Caco-2 (cell line): ENCODE results near the gene EHBP1. TPM values are rescaled to one million over a fixed set of nuclear protein-coding genes. Genes with fewer than 3 reads are reported as not detected.

Source experiments
- BruUV-seq: library from RNA; stranded (reverse); fragments of 400-500 nt; replicated peaks from 2 replicates; lab custom pipeline; 2021; lab: Mats Ljungman, UMichigan
- CTCF ChIA-PET: fragments of 300-600 bp; sonication (Branson Sonifier 250); formaldehyde crosslinking; loops from one replicate; lab custom pipeline; 2022; ENCODE audit warnings: antibody characterized with exemption; lab: Charles Lee
- POLR2A ChIA-PET: fragments of 300-600 bp; sonication (Branson Sonifier 250); formaldehyde crosslinking; loops from one replicate; lab custom pipeline; 2022; ENCODE audit warnings: antibody characterized with exemption; lab: Charles Lee
- DNase-seq, 2 experiments: peaks; one replicate each; pipeline versions ENCODE4 v3.0.0 to v3.0.0-alpha.2; 2020 to 2022
- H3K27me3 ChIP-seq: replicated peaks from 2 replicates; pipeline ENCODE4 v1.6.0; 2011; ENCODE audit warnings: low read length; ENCODE audit not compliant: control insufficient read depth, insufficient read depth
- H3K36me3 ChIP-seq: 2 replicates; pipeline ENCODE4 v1.5.1; 2011; ENCODE audit warnings: low read length; ENCODE audit not compliant: control insufficient read depth, insufficient read depth
- H3K4me1 ChIP-seq: fragments of 250-450 bp; sonication (Bioruptor Pico); 2 replicates; pipeline ENCODE4 v1.5.1; 2020; ENCODE audit warnings: mild to moderate bottlenecking
- H3K4me3 ChIP-seq: 2 replicates; pipeline ENCODE4 v1.5.1; 2011; ENCODE audit warnings: low read depth, mild to moderate bottlenecking, control low read depth, low read length
- H3K9me3 ChIP-seq: fragments of 250-450 bp; sonication (Bioruptor Pico); 2 replicates; pipeline ENCODE4 v1.5.1; 2020; ENCODE audit warnings: mild to moderate bottlenecking, moderate library complexity
- H3K27ac Mint-ChIP-seq: one replicate; pipeline ENCODE4 v1.8.0; 2022; ENCODE audit warnings: mixed read lengths; ENCODE audit not compliant: unreplicated experiment
- H3K27me3 Mint-ChIP-seq: one replicate; pipeline ENCODE4 v1.8.0; 2022; ENCODE audit warnings: mixed read lengths; ENCODE audit not compliant: insufficient read depth, unreplicated experiment
- H3K36me3 Mint-ChIP-seq: one replicate; pipeline ENCODE4 v1.8.0; 2022; ENCODE audit warnings: mild to moderate bottlenecking, mixed read lengths; ENCODE audit not compliant: insufficient read depth, unreplicated experiment
- H3K4me1 Mint-ChIP-seq: one replicate; pipeline ENCODE4 v1.8.0; 2022; ENCODE audit warnings: low read depth, mixed read lengths; ENCODE audit not compliant: unreplicated experiment
- H3K4me3 Mint-ChIP-seq: one replicate; pipeline ENCODE4 v1.8.0; 2022; ENCODE audit warnings: mild to moderate bottlenecking, moderate library complexity, mixed read lengths; ENCODE audit not compliant: unreplicated experiment
- H3K9me3 Mint-ChIP-seq: one replicate; pipeline ENCODE4 v1.8.0; 2022; ENCODE audit warnings: mixed read lengths; ENCODE audit not compliant: unreplicated experiment
- CTCF ChIP-seq, 2 experiments: fragments of 200-600 bp in 1 of 2; IDR thresholded peaks; 1 replicate in 1 of 2; 2 replicates in 1 of 2; pipeline versions ENCODE4 v1.5.1 to v1.8.0; 2011 to 2022; ENCODE audit warnings: antibody characterized with exemption in 1 of 2, control low read depth in 1 of 2, inconsistent platforms in 1 of 2, low read depth in 1 of 2, low read length in 1 of 2, mild to moderate bottlenecking in 1 of 2, moderate library complexity in 1 of 2; ENCODE audit not compliant: insufficient read depth in 1 of 2, severe bottlenecking in 1 of 2, unreplicated experiment in 1 of 2
- intact Hi-C: fragments of 100-400 bp; cut with micrococcal nuclease; formaldehyde crosslinking; loops from one replicate; pipeline ENCODE4 v1.10.0; 2022; ENCODE audit not compliant: unreplicated experiment
- total RNA-seq: library from RNA; stranded (reverse); gene quantifications from 2 replicates; pipeline ENCODE4 v1.2.3, GENCODE V29; 2022

Gene EHBP1
- total RNA-seq, 1 experiment from 2014 or later: 120 TPM

GRCh38 chr2:62923242-62923641 is 217.7 kb downstream of the EHBP1 start:
- peaks cover 62% of the 10 kb centered on the region for H3K36me3 Mint-ChIP-seq

GRCh38 chr2:62923881-62924280 is 218.4 kb downstream of the EHBP1 start:
- Mint-ChIP-seq H3K36me3 (peaks cover 61% of the 10 kb centered on the region), H3K27ac (no peak overlapping the region), H3K4me3 (no peak overlapping the region), H3K4me1 (peaks cover 9% of the 10 kb centered on the region), H3K9me3 (peaks cover 9% of the 10 kb centered on the region), H3K27me3 (no peaks in the 10 kb centered on the region)
- ChIA-PET CTCF (no interaction called here), POLR2A (no interaction called here)
- peaks cover 2% of the 10 kb centered on the region for H3K36me3 ChIP-seq
- intact Hi-C loops: no loop called here
- H3K4me3 ChIP-seq: no peak overlapping the region
- BruUV-seq: no TSS peak
- no peak for DNase-seq
- H3K4me1 ChIP-seq: no peaks in the 10 kb centered on the region
- TF ChIP-seq CTCF (IDR thresholded peaks at IDR 0.05; ENCODE audit: insufficient read depth in 1 of 2, low read depth in 1 of 2, low read length in 1 of 2, severe bottlenecking in 1 of 2, unreplicated experiment in 1 of 2): no peak
- no peaks in the 10 kb centered on the region for H3K9me3 ChIP-seq
- no peaks in the 10 kb centered on the region for H3K27me3 ChIP-seq

More at GRCh38 chr2:62923242-62923641, 217.7 kb downstream of the EHBP1 start:
- no peak for DNase-seq
- Mint-ChIP-seq H3K4me3 (no peak overlapping the region), H3K4me1 (peaks cover 9% of the 10 kb centered on the region), H3K9me3 (peaks cover 9% of the 10 kb centered on the region), H3K27ac (no peak overlapping the region), H3K27me3 (no peaks in the 10 kb centered on the region)
- CTCF ChIA-PET: no interaction called here
- Histone ChIP-seq H3K4me3 (no peak overlapping the region), H3K27me3 (no peaks in the 10 kb centered on the region), H3K36me3 (peaks cover 2% of the 10 kb centered on the region), H3K9me3 (no peaks in the 10 kb centered on the region), H3K4me1 (no peaks in the 10 kb centered on the region)
- intact Hi-C loops: no loop called here
- no TSS peak for BruUV-seq
- TF ChIP-seq CTCF (IDR thresholded peaks at IDR 0.05; ENCODE audit: insufficient read depth in 1 of 2, low read depth in 1 of 2, low read length in 1 of 2, severe bottlenecking in 1 of 2, unreplicated experiment in 1 of 2): no peak
- POLR2A ChIA-PET: no interaction called here

GRCh38 chr2:62928015-62928414 is 222.5 kb downstream of the EHBP1 start:
- Histone ChIP-seq H3K36me3 (no peaks in the 10 kb centered on the region; the same call in 1 of the 2 replicates), H3K9me3 (no peaks in the 10 kb centered on the region), H3K4me3 (no peak overlapping the region), H3K4me1 (no peaks in the 10 kb centered on the region), H3K27me3 (no peaks in the 10 kb centered on the region)
- intact Hi-C loops: no loop called here
- ChIA-PET CTCF (no interaction called here), POLR2A (no interaction called here)
- Mint-ChIP-seq H3K4me3 (no peak overlapping the region), H3K27me3 (no peaks in the 10 kb centered on the region), H3K36me3 (peaks cover 53% of the 10 kb centered on the region), H3K27ac (no peak overlapping the region), H3K4me1 (no peaks in the 10 kb centered on the region), H3K9me3 (peaks cover 9% of the 10 kb centered on the region)
- no TSS peak for BruUV-seq
- DNase-seq: no peak
- TF ChIP-seq CTCF (IDR thresholded peaks at IDR 0.05; ENCODE audit: insufficient read depth in 1 of 2, low read depth in 1 of 2, low read length in 1 of 2, severe bottlenecking in 1 of 2, unreplicated experiment in 1 of 2): no peak
